Neural cell (in vitro differentiated cells): ENCODE data around the gene GYS2. TPM values are rescaled to one million over a fixed set of nuclear protein-coding genes. Genes with fewer than 3 reads are reported as not detected.

Experiments
- H2AFZ ChIP-seq: fragments of 200-600, 300-800 bp; sonication (generic), shearing (Covaris generic); 2 replicates; pipeline ENCODE4 v1.6.0; 2014; ENCODE audit warnings: low read depth, mild to moderate bottlenecking, antibody characterized with exemption, low read length, moderate library complexity
- H3F3A ChIP-seq: fragments of 200-600 bp; shearing (Covaris generic); 2 replicates; pipeline ENCODE4 v1.6.1; 2016; ENCODE audit warnings: mild to moderate bottlenecking, moderate library complexity, mixed read lengths, antibody characterized with exemption, low read length; ENCODE audit not compliant: insufficient read depth, poor library complexity, severe bottlenecking
- H3K27ac ChIP-seq: fragments of 200-600, 300-800 bp; sonication (generic), shearing (Covaris generic); 2 replicates; pipeline ENCODE4 v1.5.1; 2014; ENCODE audit warnings: mild to moderate bottlenecking, low read length, moderate library complexity
- H3K27me3 ChIP-seq: fragments of 300-800, 200-600 bp; sonication (generic), shearing (Covaris generic); 2 replicates; pipeline ENCODE4 v1.6.0; 2014; ENCODE audit warnings: mild to moderate bottlenecking, low read depth, low read length, moderate library complexity; ENCODE audit not compliant: insufficient read depth
- H3K36me3 ChIP-seq: fragments of 300-800, 200-600 bp; sonication (generic), shearing (Covaris generic); 2 replicates; pipeline ENCODE4 v1.5.1; 2014; ENCODE audit warnings: mild to moderate bottlenecking, antibody characterized with exemption, low read length, moderate library complexity; ENCODE audit not compliant: insufficient read depth
- H3K4me2 ChIP-seq: fragments of 300-800, 200-600 bp; sonication (generic), shearing (Covaris generic); 2 replicates; pipeline ENCODE4 v1.6.0; 2014; ENCODE audit warnings: mild to moderate bottlenecking, low read length
- H3K4me3 ChIP-seq: fragments of 300-800, 200-600 bp; sonication (generic), shearing (Covaris generic); 2 replicates; pipeline ENCODE4 v1.5.1; 2014; ENCODE audit warnings: mild to moderate bottlenecking, low read length, moderate library complexity
- H3K79me2 ChIP-seq: fragments of 200-600 bp; shearing (Covaris generic); replicated peaks from 2 replicates; pipeline ENCODE4 v1.6.0; 2014; ENCODE audit warnings: mild to moderate bottlenecking, low read length, moderate library complexity; ENCODE audit not compliant: insufficient read depth
- H3K9ac ChIP-seq: fragments of 300-800, 200-600 bp; sonication (generic), shearing (Covaris generic); 2 replicates; pipeline ENCODE4 v1.6.1; 2016; ENCODE audit warnings: mild to moderate bottlenecking, low read length, mixed read lengths
- H3K9me2 ChIP-seq: fragments of 200-600 bp; shearing (Covaris generic); 2 replicates; pipeline ENCODE4 v1.6.1; 2016; ENCODE audit warnings: mild to moderate bottlenecking, low read length, mixed read lengths; ENCODE audit not compliant: insufficient read depth
- H3K9me3 ChIP-seq: fragments of 200-600, 300-800 bp; sonication (generic), shearing (Covaris generic); 2 replicates; pipeline ENCODE4 v1.6.1; 2016; ENCODE audit warnings: mild to moderate bottlenecking, mixed run types, low read length, moderate library complexity, mixed read lengths
- H4K20me1 ChIP-seq: fragments of 200-600 bp; shearing (Covaris generic); 2 replicates; pipeline ENCODE4 v1.6.1; 2016; ENCODE audit warnings: mild to moderate bottlenecking, mixed run types; ENCODE audit not compliant: insufficient read depth
- CTCF ChIP-seq: fragments of 450-650 bp; IDR thresholded peaks from 2 replicates; pipeline ENCODE4 v1.5.1; 2014; ENCODE audit warnings: antibody characterized with exemption, mild to moderate bottlenecking, moderate library complexity; ENCODE audit not compliant: poor library complexity, severe bottlenecking
- EP300 ChIP-seq: fragments of 450-650 bp; conservative IDR thresholded peaks from 2 replicates; pipeline ENCODE4 v1.6.1; 2014; ENCODE audit warnings: antibody characterized with exemption, mild to moderate bottlenecking, moderate library complexity; ENCODE audit not compliant: poor library complexity, severe bottlenecking
- EZH2 ChIP-seq: fragments of 200-600, 300-800 bp; shearing (Covaris generic), sonication (generic); IDR thresholded peaks from 2 replicates; pipeline ENCODE4 v1.6.1; 2014; ENCODE audit warnings: antibody characterized with exemption, low read length, borderline replicate concordance, mild to moderate bottlenecking; ENCODE audit not compliant: insufficient read depth, poor library complexity, severe bottlenecking
- MXI1 ChIP-seq: fragments of 450-650 bp; conservative IDR thresholded peaks from 2 replicates; pipeline ENCODE4 v1.6.1; 2014; ENCODE audit warnings: antibody characterized with exemption, mild to moderate bottlenecking; ENCODE audit not compliant: poor library complexity, severe bottlenecking
- POLR2AphosphoS5 ChIP-seq: IDR thresholded peaks from 2 replicates; pipeline ENCODE4 v1.6.1; 2012
- RAD21 ChIP-seq: fragments of 450-650 bp; conservative IDR thresholded peaks from 2 replicates; pipeline ENCODE4 v1.6.1; 2014; ENCODE audit warnings: antibody characterized with exemption, mild to moderate bottlenecking, moderate library complexity
- REST ChIP-seq: IDR thresholded peaks from 2 replicates; pipeline ENCODE4 v1.6.1; 2012; ENCODE audit warnings: borderline replicate concordance
- SMC3 ChIP-seq: fragments of 450-650 bp; conservative IDR thresholded peaks from 2 replicates; pipeline ENCODE4 v1.6.1; 2014; ENCODE audit warnings: antibody characterized with exemption, mild to moderate bottlenecking, moderate library complexity; ENCODE audit not compliant: poor library complexity
- TAF1 ChIP-seq: IDR thresholded peaks from 2 replicates; pipeline ENCODE4 v1.6.1; 2012; ENCODE audit warnings: low read depth
- polyA minus RNA-seq: library from RNA; depleted of rRNA, polyadenylated mRNA; stranded (reverse); fragments of >200 nt; gene quantifications from 2 replicates; pipeline ENCODE4 v1.2.3, GENCODE V29; 2014
- polyA plus RNA-seq: library from polyadenylated mRNA; depleted of rRNA; stranded (reverse); fragments of >200 nt; gene quantifications from 2 replicates; pipeline ENCODE4 v1.2.3, GENCODE V29; 2014

The GYS2 gene
- polyA plus RNA-seq (0.14 TPM in 1 of 2 replicates, not detected in the other), polyA minus RNA-seq (not detected in 2 replicates)

- H3K4me3 ChIP-seq: no peak within 1 kb of the TSS
- H3K9me2 ChIP-seq: no peaks in the 10 kb centered on the region
- H3K4me2 ChIP-seq: no peak within 1 kb of the TSS
- no peaks in the 10 kb centered on the region for H3K36me3 ChIP-seq
- H3K27ac ChIP-seq: no peak within 1 kb of the TSS
- H3K9me3 ChIP-seq: no peaks in the 10 kb centered on the region
- no peak within 1 kb of the TSS for H3K9ac ChIP-seq
- no peaks in the 10 kb centered on the region for H4K20me1 ChIP-seq
- no peaks in the 10 kb centered on the region for H3F3A ChIP-seq
- TF ChIP-seq RAD21 (no peak), REST (no peak), TAF1 (no peak), POLR2AphosphoS5 (no peak)
- H3K79me2 ChIP-seq: no peaks in the 10 kb centered on the region
- no peaks in the 10 kb centered on the region for H3K27me3 ChIP-seq
- no peak within 1 kb of the TSS for H2AFZ ChIP-seq
Observed at GRCh38 chr12:21604245-21605101, at the start of gene GYS2. TSS of gene GYS2 (minus strand) at chr12:21604847. CDS start at chr12:21604592, 255 bp downstream.

DNA sequence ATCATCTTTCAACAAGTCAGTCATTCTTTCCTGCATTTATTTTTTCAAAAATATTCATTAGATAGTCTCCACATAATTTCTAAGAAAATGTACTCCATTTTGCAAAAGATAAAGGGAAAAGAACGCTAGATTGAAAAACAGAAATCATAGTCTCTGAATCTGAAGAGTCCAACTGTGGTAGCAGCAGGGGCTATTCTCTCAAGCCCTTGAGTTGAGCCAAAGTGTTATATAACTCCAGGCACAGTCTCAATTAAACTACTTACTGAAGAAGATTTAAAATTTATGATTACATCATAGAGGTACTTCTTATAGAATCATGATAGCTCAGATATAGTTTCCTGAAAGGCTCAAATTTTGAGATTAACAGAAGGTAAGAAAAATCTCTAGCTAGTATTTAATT, 47.2 kb upstream of the GYS2 start:
- H3K27ac ChIP-seq: no peak overlapping the region
- peaks cover 41% of the 10 kb centered on the region for H3K79me2 ChIP-seq
- no peak overlapping the region for H3K4me3 ChIP-seq
- H3K9me3 ChIP-seq: no peaks in the 10 kb centered on the region
- H4K20me1 ChIP-seq: no peaks in the 10 kb centered on the region
- H3F3A ChIP-seq: no peaks in the 10 kb centered on the region
- H3K9ac ChIP-seq: no peak overlapping the region
- H3K36me3 ChIP-seq: peaks cover 10% of the 10 kb centered on the region
- no peak for TF ChIP-seq RAD21
- TF ChIP-seq CTCF: no peak
- no peak for TF ChIP-seq EZH2
- TF ChIP-seq SMC3: no peak
- TF ChIP-seq TAF1: no peak
- no peak for TF ChIP-seq REST
- no peak for TF ChIP-seq MXI1
- TF ChIP-seq EP300: no peak
- no peak for TF ChIP-seq POLR2AphosphoS5
- H3K4me2 ChIP-seq: no peak overlapping the region
- no peak overlapping the region for H2AFZ ChIP-seq
- no peaks in the 10 kb centered on the region for H3K9me2 ChIP-seq
- no peaks in the 10 kb centered on the region for H3K27me3 ChIP-seq
